Mucosa of descending colon (tissue), 3 donors: ENCODE measurements around the gene CEP72. TPM values are rescaled to one million over a fixed set of nuclear protein-coding genes. Genes with fewer than 3 reads are reported as not detected.
A peak's percentile ranks its signal among the peaks of the same experiment; 100 is the strongest.
"Not testable (repeated sequence)": the region's sequence is repeated elsewhere in the genome, so short reads cannot be mapped to it uniquely, and the experiment has no call there.

Experiments
- ATAC-seq: fragments of 200-7000 bp; cut with Tn5 transposase; one replicate; pipeline ENCODE4 v1.9.1; 2020; ENCODE audit warnings: mild to moderate bottlenecking, moderate library complexity
- DNase-seq, 3 donors: peaks; one replicate each; pipeline ENCODE4 v3.0.0-alpha.2; 2020
- H3K36me3 ChIP-seq: fragments of 200-600 bp; one replicate; pipeline ENCODE4 v1.8.0; 2021; ENCODE audit warnings: low read depth, mild to moderate bottlenecking
- H3K4me1 ChIP-seq: fragments of 200-600 bp; one replicate; pipeline ENCODE4 v1.8.0; 2021; ENCODE audit warnings: low read depth, mild to moderate bottlenecking
- H3K4me3 ChIP-seq: fragments of 200-600 bp; one replicate; pipeline ENCODE4 v1.8.0; 2021; ENCODE audit warnings: mild to moderate bottlenecking
- H3K9me3 ChIP-seq: fragments of 200-600 bp; one replicate; pipeline ENCODE4 v1.8.0; 2021; ENCODE audit warnings: mild to moderate bottlenecking
- CTCF ChIP-seq: fragments of 200-600 bp; IDR thresholded peaks from one replicate; pipeline ENCODE4 v1.8.0; 2022; ENCODE audit warnings: antibody characterized with exemption, mild to moderate bottlenecking
- intact Hi-C, 2 donors: fragments of 100-400 bp; cut with DNase I in 1 of 2; cut with micrococcal nuclease in 1 of 2; formaldehyde crosslinking; loops; one replicate each; pipeline versions ENCODE4 v1.11.0 to v1.11.1; 2022; cut with DNase I, micrococcal nuclease
- total RNA-seq, 3 donors: library from RNA; stranded (reverse); fragmentation: NEBNext Ultra II Directional in 2 of 3; extraction: Animal tissue kit (Norgen Biotek cat#: 25700) in 2 of 3; gene quantifications; one replicate each; pipeline versions ENCODE4 v1.2.1 to v1.2.4, GENCODE V29; 2021 to 2023
- donor health status: DM: no; HTN: no; CAD: no; lungs with moderate emphysema.
- donor health status: DM: no; HTN: no; CAD: no.
- donor health status: DM: no; HTN: yes; CAD: no.

Gene CEP72
- total RNA-seq, 3 donors from 2014 or later = 7.3 to 9.7 (median 8.8) TPM

- TF ChIP-seq CTCF = no peak
- no peak for DNase-seq
- Histone ChIP-seq H3K36me3 (no peaks in the 10 kb centered on the region), H3K9me3 (no peaks in the 10 kb centered on the region), H3K4me1 (peaks cover 28% of the 10 kb centered on the region), H3K4me3 (no peak overlapping the region)
- intact Hi-C loops = no loop called here
- no peak for ATAC-seq
These were observed 64.5 kb downstream of the CEP72 start for GRCh38 chr5:676699-677076.

- Histone ChIP-seq H3K4me3 (no peak overlapping the region), H3K4me1 (peaks cover 21% of the 10 kb centered on the region), H3K9me3 (no peaks in the 10 kb centered on the region), H3K36me3 (no peaks in the 10 kb centered on the region)
- ATAC-seq (no peak), DNase-seq (no peak)
- intact Hi-C loops = no loop called here
- TF ChIP-seq CTCF = no peak
These were observed 65.3 kb downstream of the CEP72 start for GRCh38 chr5:677131-678101.

- H3K4me3 ChIP-seq, H3K4me1 ChIP-seq, ATAC-seq, H3K9me3 ChIP-seq, intact Hi-C loops, DNase-seq, H3K36me3 ChIP-seq: not testable (repeated sequence)
These were observed 66.4 kb downstream of the CEP72 start for GRCh38 chr5:678521-678920.

- H3K4me1 ChIP-seq, H3K9me3 ChIP-seq, H3K36me3 ChIP-seq, ATAC-seq, H3K4me3 ChIP-seq, intact Hi-C loops: not testable (repeated sequence)
- DNase-seq = peak in 1 of 3 donors; percentile 8
These were observed 67.2 kb downstream of the CEP72 start for GRCh38 chr5:679166-679895.

GRCh38 chr5:680118-680795 is 68.1 kb downstream of the CEP72 start:
- H3K4me1 ChIP-seq, intact Hi-C loops, H3K36me3 ChIP-seq, ATAC-seq, DNase-seq, H3K9me3 ChIP-seq, H3K4me3 ChIP-seq: not testable (repeated sequence)

GRCh38 chr5:680836-681235 is 68.7 kb downstream of the CEP72 start:
- intact Hi-C loops, H3K4me3 ChIP-seq, H3K4me1 ChIP-seq, ATAC-seq, H3K36me3 ChIP-seq, DNase-seq, H3K9me3 ChIP-seq: not testable (repeated sequence)

GRCh38 chr5:681317-682191 is 69.4 kb downstream of the CEP72 start:
- H3K4me1 ChIP-seq, H3K4me3 ChIP-seq, ATAC-seq, H3K36me3 ChIP-seq, DNase-seq, intact Hi-C loops, H3K9me3 ChIP-seq: not testable (repeated sequence)

GRCh38 chr5:682216-682615 is 70.1 kb downstream of the CEP72 start:
- DNase-seq, H3K4me1 ChIP-seq, intact Hi-C loops, H3K36me3 ChIP-seq, H3K9me3 ChIP-seq, ATAC-seq, H3K4me3 ChIP-seq: not testable (repeated sequence)

GRCh38 chr5:682651-683358 is 70.7 kb downstream of the CEP72 start:
- H3K36me3 ChIP-seq, ATAC-seq, H3K9me3 ChIP-seq, H3K4me3 ChIP-seq, H3K4me1 ChIP-seq, DNase-seq, intact Hi-C loops: not testable (repeated sequence)
